Activated CD4-positive, alpha-beta T cell treated with anti-CD3 and anti-CD28 coated beads, Interleukin-2, amount 10 ng/mL, durations not matched to agents 7 days and 5 days (primary cell): Measurements from ENCODE around the gene FBXW4. TPM values are rescaled to one million over a fixed set of nuclear protein-coding genes. Genes with fewer than 3 reads are reported as not detected.

Experiments
- CTCF ChIA-PET: fragments of 350-600 bp; sonication (Branson Sonifier 250); formaldehyde crosslinking; loops from one replicate; lab custom pipeline; 2021; ENCODE audit warnings: antibody characterized with exemption; lab: Charles Lee
- POLR2A ChIA-PET: fragments of 350-600 bp; sonication (Branson Sonifier 250); formaldehyde crosslinking; loops from one replicate; lab custom pipeline; 2021; ENCODE audit warnings: antibody characterized with exemption; lab: Charles Lee
- DNase-seq: peaks from one replicate; pipeline ENCODE4 v3.0.0-alpha.2; 2020
- H3K27ac Mint-ChIP-seq: one replicate; pipeline ENCODE4 v1.8.0; 2021; ENCODE audit warnings: mild to moderate bottlenecking, moderate library complexity, mixed read lengths
- H3K27me3 Mint-ChIP-seq: one replicate; pipeline ENCODE4 v1.8.0; 2021; ENCODE audit warnings: mixed read lengths
- H3K36me3 Mint-ChIP-seq: one replicate; pipeline ENCODE4 v1.8.0; 2021; ENCODE audit warnings: low read depth, mixed read lengths
- H3K4me1 Mint-ChIP-seq: one replicate; pipeline ENCODE4 v1.8.0; 2021; ENCODE audit warnings: mixed read lengths
- H3K4me3 Mint-ChIP-seq: one replicate; pipeline ENCODE4 v1.8.0; 2021; ENCODE audit warnings: mild to moderate bottlenecking, moderate library complexity, mixed read lengths
- H3K9me3 Mint-ChIP-seq: one replicate; pipeline ENCODE4 v1.8.0; 2021; ENCODE audit warnings: mixed read lengths
- total RNA-seq, 2 experiments: library from RNA; stranded (reverse); gene quantifications; one replicate each; pipeline ENCODE4 v1.2.3, GENCODE V29; 2021

Gene FBXW4
- total RNA-seq, 2 experiments from 2014 or later, result 40.7 to 45.4 TPM

- POLR2A ChIA-PET, result no interaction called here
- peaks cover 43% of the 10 kb centered on the region for H3K36me3 Mint-ChIP-seq
- peaks cover 6% of the 10 kb centered on the region for H3K4me1 Mint-ChIP-seq
- no peak for DNase-seq
- H3K27ac Mint-ChIP-seq, result no peak overlapping the region
- CTCF ChIA-PET, result no interaction called here
- H3K9me3 Mint-ChIP-seq, result no peaks in the 10 kb centered on the region
- H3K27me3 Mint-ChIP-seq, result no peaks in the 10 kb centered on the region
- no peak overlapping the region for H3K4me3 Mint-ChIP-seq
These were observed 25.8 kb downstream of the FBXW4 start for GRCh38 chr10:101669181-101669580.

- peaks cover 6% of the 10 kb centered on the region for H3K4me1 Mint-ChIP-seq
- no peak overlapping the region for H3K27ac Mint-ChIP-seq
- POLR2A ChIA-PET, result no interaction called here
- CTCF ChIA-PET, result interaction anchor here (1.7 kb wide), 1 partner anchor 11 kb away, joined by 4 read pairs; no protein-coding TSS in a partner anchor
- H3K27me3 Mint-ChIP-seq, result no peaks in the 10 kb centered on the region
- no peak overlapping the region for H3K4me3 Mint-ChIP-seq
- no peak for DNase-seq
- no peaks in the 10 kb centered on the region for H3K9me3 Mint-ChIP-seq
- H3K36me3 Mint-ChIP-seq, result peaks cover 41% of the 10 kb centered on the region
These were observed 26.4 kb downstream of the FBXW4 start for GRCh38 chr10:101668566-101668965.

GRCh38 chr10:101666083-101666482 lies 28.9 kb downstream of the FBXW4 start:
- H3K27me3 Mint-ChIP-seq, result no peaks in the 10 kb centered on the region
- H3K27ac Mint-ChIP-seq, result no peak overlapping the region
- DNase-seq, result no peak
- H3K36me3 Mint-ChIP-seq, result peaks cover 25% of the 10 kb centered on the region
- H3K4me3 Mint-ChIP-seq, result no peak overlapping the region
- CTCF ChIA-PET, result no interaction called here
- H3K9me3 Mint-ChIP-seq, result no peaks in the 10 kb centered on the region
- H3K4me1 Mint-ChIP-seq, result peaks cover 2% of the 10 kb centered on the region
- POLR2A ChIA-PET, result no interaction called here

GRCh38 chr10:101663097-101663496 lies 31.9 kb downstream of the FBXW4 start:
- Mint-ChIP-seq H3K36me3 (peaks cover 24% of the 10 kb centered on the region), H3K9me3 (no peaks in the 10 kb centered on the region), H3K27ac (no peak overlapping the region), H3K27me3 (no peaks in the 10 kb centered on the region), H3K4me1 (no peaks in the 10 kb centered on the region), H3K4me3 (no peak overlapping the region)
- CTCF ChIA-PET, result interaction anchor here (0.5 kb wide), 1 partner anchor 25 kb away, joined by 3 read pairs; no protein-coding TSS in a partner anchor
- POLR2A ChIA-PET, result no interaction called here
- DNase-seq, result no peak

GRCh38 chr10:101660256-101660655 lies 34.7 kb downstream of the FBXW4 start:
- no peaks in the 10 kb centered on the region for H3K27me3 Mint-ChIP-seq
- ChIA-PET CTCF (interaction anchor here (1.6 kb wide), 1 partner anchor 16 kb away, joined by 3 read pairs; no protein-coding TSS in a partner anchor), POLR2A (no interaction called here)
- peaks cover 32% of the 10 kb centered on the region for H3K36me3 Mint-ChIP-seq
- no peaks in the 10 kb centered on the region for H3K9me3 Mint-ChIP-seq
- H3K27ac Mint-ChIP-seq, result no peak overlapping the region
- DNase-seq, result no peak
- H3K4me3 Mint-ChIP-seq, result no peak overlapping the region
- no peaks in the 10 kb centered on the region for H3K4me1 Mint-ChIP-seq

GRCh38 chr10:101658975-101659374 lies 36.0 kb downstream of the FBXW4 start:
- DNase-seq, result no peak
- Mint-ChIP-seq H3K9me3 (no peaks in the 10 kb centered on the region), H3K4me1 (no peaks in the 10 kb centered on the region), H3K27ac (no peak overlapping the region), H3K36me3 (peaks cover 27% of the 10 kb centered on the region), H3K4me3 (no peak overlapping the region), H3K27me3 (no peaks in the 10 kb centered on the region)
- ChIA-PET POLR2A (no interaction called here), CTCF (interaction anchor here (1.6 kb wide), 1 partner anchor 15 kb away, joined by 3 read pairs; no protein-coding TSS in a partner anchor)

- no peaks in the 10 kb centered on the region for H3K9me3 Mint-ChIP-seq
- H3K36me3 Mint-ChIP-seq, result peaks cover 25% of the 10 kb centered on the region
- H3K4me1 Mint-ChIP-seq, result no peaks in the 10 kb centered on the region
- H3K4me3 Mint-ChIP-seq, result no peak overlapping the region
- DNase-seq, result no peak
- H3K27me3 Mint-ChIP-seq, result no peaks in the 10 kb centered on the region
- H3K27ac Mint-ChIP-seq, result no peak overlapping the region
- ChIA-PET CTCF (interaction anchor here (0.9 to 1.3 kb wide), 3 partner anchors 9 to 13 kb away, joined by 3 to 5 read pairs (median 4); no protein-coding TSS in a partner anchor), POLR2A (no interaction called here)
These were observed 38.1 kb downstream of the FBXW4 start for GRCh38 chr10:101656890-101657289.

- H3K27me3 Mint-ChIP-seq, result no peaks in the 10 kb centered on the region
These were observed 39.4 kb downstream of the FBXW4 start for GRCh38 chr10:101655570-101655969.

GRCh38 chr10:101653536-101653935 lies 41.4 kb downstream of the FBXW4 start:
- DNase-seq, result no peak
- Mint-ChIP-seq H3K36me3 (peaks cover 17% of the 10 kb centered on the region), H3K4me3 (no peak overlapping the region), H3K27me3 (no peaks in the 10 kb centered on the region), H3K9me3 (no peaks in the 10 kb centered on the region), H3K27ac (no peak overlapping the region), H3K4me1 (no peaks in the 10 kb centered on the region)
- ChIA-PET CTCF (no interaction called here), POLR2A (no interaction called here)

More at GRCh38 chr10:101655570-101655969, 39.4 kb downstream of the FBXW4 start:
- Mint-ChIP-seq H3K4me3 (no peak overlapping the region), H3K27ac (no peak overlapping the region), H3K9me3 (no peaks in the 10 kb centered on the region), H3K4me1 (no peaks in the 10 kb centered on the region), H3K36me3 (peaks cover 22% of the 10 kb centered on the region)
- ChIA-PET POLR2A (no interaction called here), CTCF (interaction anchor here (2.7 kb wide), 1 partner anchor 17 kb away, joined by 6 read pairs; no protein-coding TSS in a partner anchor)
- DNase-seq, result no peak

- CTCF ChIA-PET, result no interaction called here
- peaks cover 10% of the 10 kb centered on the region for H3K36me3 Mint-ChIP-seq
- no peak for DNase-seq
- H3K27me3 Mint-ChIP-seq, result no peaks in the 10 kb centered on the region
- no peaks in the 10 kb centered on the region for H3K4me1 Mint-ChIP-seq
- H3K27ac Mint-ChIP-seq, result no peak overlapping the region
- no peak overlapping the region for H3K4me3 Mint-ChIP-seq
- no peaks in the 10 kb centered on the region for H3K9me3 Mint-ChIP-seq
- POLR2A ChIA-PET, result no interaction called here
These were observed 43.6 kb downstream of the FBXW4 start for GRCh38 chr10:101651336-101651735.

GRCh38 chr10:101650863-101651262 lies 44.1 kb downstream of the FBXW4 start:
- Mint-ChIP-seq H3K9me3 (no peaks in the 10 kb centered on the region), H3K4me3 (no peak overlapping the region), H3K36me3 (peaks cover 5% of the 10 kb centered on the region), H3K27me3 (no peaks in the 10 kb centered on the region), H3K4me1 (no peaks in the 10 kb centered on the region), H3K27ac (no peak overlapping the region)
- CTCF ChIA-PET, result no interaction called here
- no peak for DNase-seq
- POLR2A ChIA-PET, result no interaction called here

GRCh38 chr10:101649525-101650085 lies 45.4 kb downstream of the FBXW4 start:
- Mint-ChIP-seq H3K36me3 (peaks cover 3% of the 10 kb centered on the region), H3K4me3 (no peak overlapping the region), H3K27ac (no peak overlapping the region), H3K27me3 (no peaks in the 10 kb centered on the region), H3K9me3 (no peaks in the 10 kb centered on the region), H3K4me1 (no peaks in the 10 kb centered on the region)
- ChIA-PET CTCF (no interaction called here), POLR2A (interaction anchor here (0.6 kb wide), 1 partner anchor 193 kb away, joined by 6 read pairs; no protein-coding TSS in a partner anchor)
- no peak for DNase-seq

- CTCF ChIA-PET, result interaction anchor here (0.6 kb wide), 1 partner anchor 319 kb away, joined by 3 read pairs; no protein-coding TSS in a partner anchor
- Mint-ChIP-seq H3K27ac (no peak overlapping the region), H3K4me1 (no peaks in the 10 kb centered on the region), H3K4me3 (no peak overlapping the region), H3K9me3 (no peaks in the 10 kb centered on the region), H3K27me3 (no peaks in the 10 kb centered on the region), H3K36me3 (peaks cover 8% of the 10 kb centered on the region)
- no peak for DNase-seq
- POLR2A ChIA-PET, result no interaction called here
These were observed 47.7 kb downstream of the FBXW4 start for GRCh38 chr10:101647255-101647654.
